ENCODE data around the gene SPDYE11. TPM values are rescaled to one million over a fixed set of nuclear protein-coding genes. Genes with fewer than 3 reads are reported as not detected.
A peak's percentile ranks its signal among the peaks of the same experiment; 100 is the strongest.
"Not testable (repeated sequence)": the region's sequence is repeated elsewhere in the genome, so short reads cannot be mapped to it uniquely, and the experiment has no call there.

SPDYE11 gene, protein sequence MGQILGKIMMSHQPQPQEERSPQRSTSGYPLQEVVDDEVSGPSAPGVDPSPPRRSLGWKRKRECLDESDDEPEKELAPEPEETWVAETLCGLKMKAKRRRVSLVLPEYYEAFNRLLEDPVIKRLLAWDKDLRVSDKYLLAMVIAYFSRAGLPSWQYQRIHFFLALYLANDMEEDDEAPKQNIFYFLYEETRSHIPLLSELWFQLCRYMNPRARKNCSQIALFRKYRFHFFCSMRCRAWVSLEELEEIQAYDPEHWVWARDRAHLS
- total RNA-seq: not detected

DNA sequence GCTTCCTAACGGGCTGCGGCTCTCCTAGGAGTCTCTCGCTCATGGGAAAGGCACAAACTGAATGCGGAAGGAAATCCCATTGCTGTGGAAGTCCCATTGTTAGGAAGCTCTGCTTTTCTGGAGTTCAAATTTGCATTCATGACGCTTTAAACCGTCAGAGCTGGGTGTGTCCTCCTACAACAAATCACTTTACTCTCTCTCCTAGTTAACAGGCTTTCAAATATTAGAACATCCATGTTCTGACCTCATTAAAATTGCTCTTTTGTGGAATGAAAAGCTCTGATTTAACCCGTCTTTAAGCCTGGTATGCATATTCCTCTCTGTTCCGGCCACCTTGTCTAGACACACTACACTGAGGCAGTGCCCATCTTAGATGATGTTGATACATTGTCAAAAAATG lies at the start of gene SPDYE11:
TSS of gene SPDYE11 (minus strand) at position 101 of the 400 bp plus-strand sequence. CDS start 1,800 bp downstream, outside the sequence.
- ATAC-seq; H3K9me3 Mint-ChIP-seq (ENCODE audit: insufficient read depth); H3K27ac Mint-ChIP-seq; H3K4me3 Mint-ChIP-seq; H3K4me1 Mint-ChIP-seq (ENCODE audit: low read depth); H3K36me3 Mint-ChIP-seq (ENCODE audit: low read depth); DNase-seq; POLR2A ChIA-PET; H3K27me3 Mint-ChIP-seq (ENCODE audit: low read depth); CTCF ChIA-PET: not testable (repeated sequence)

DNA sequence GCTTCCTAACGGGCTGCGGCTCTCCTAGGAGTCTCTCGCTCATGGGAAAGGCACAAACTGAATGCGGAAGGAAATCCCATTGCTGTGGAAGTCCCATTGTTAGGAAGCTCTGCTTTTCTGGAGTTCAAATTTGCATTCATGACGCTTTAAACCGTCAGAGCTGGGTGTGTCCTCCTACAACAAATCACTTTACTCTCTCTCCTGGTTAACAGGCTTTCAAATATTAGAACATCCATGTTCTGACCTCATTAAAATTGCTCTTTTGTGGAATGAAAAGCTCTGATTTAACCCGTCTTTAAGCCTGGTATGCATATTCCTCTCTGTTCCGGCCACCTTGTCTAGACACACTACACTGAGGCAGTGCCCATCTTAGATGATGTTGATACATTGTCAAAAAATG lies 28.2 kb upstream of the SPDYE11 start, which contains the start of gene SPDYE9:
TSS of gene SPDYE9 (minus strand) at position 101 of the 400 bp plus-strand sequence. CDS start 1,800 bp downstream, outside the sequence.
- H3K36me3 Mint-ChIP-seq (ENCODE audit: low read depth); H3K4me1 Mint-ChIP-seq (ENCODE audit: low read depth); ATAC-seq; H3K9me3 Mint-ChIP-seq (ENCODE audit: insufficient read depth); H3K27me3 Mint-ChIP-seq (ENCODE audit: low read depth); POLR2A ChIA-PET; H3K27ac Mint-ChIP-seq; H3K4me3 Mint-ChIP-seq; DNase-seq; CTCF ChIA-PET: not testable (repeated sequence)

DNA sequence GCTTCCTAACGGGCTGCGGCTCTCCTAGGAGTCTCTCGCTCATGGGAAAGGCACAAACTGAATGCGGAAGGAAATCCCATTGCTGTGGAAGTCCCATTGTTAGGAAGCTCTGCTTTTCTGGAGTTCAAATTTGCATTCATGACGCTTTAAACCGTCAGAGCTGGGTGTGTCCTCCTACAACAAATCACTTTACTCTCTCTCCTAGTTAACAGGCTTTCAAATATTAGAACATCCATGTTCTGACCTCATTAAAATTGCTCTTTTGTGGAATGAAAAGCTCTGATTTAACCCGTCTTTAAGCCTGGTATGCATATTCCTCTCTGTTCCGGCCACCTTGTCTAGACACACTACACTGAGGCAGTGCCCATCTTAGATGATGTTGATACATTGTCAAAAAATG lies 28.0 kb downstream of the SPDYE11 start, which contains the start of gene SPDYE8:
TSS of gene SPDYE8 (minus strand) at position 101 of the 400 bp plus-strand sequence. CDS start 1,800 bp downstream, outside the sequence.
- CTCF ChIA-PET; POLR2A ChIA-PET; DNase-seq; H3K36me3 Mint-ChIP-seq (ENCODE audit: low read depth); H3K27me3 Mint-ChIP-seq (ENCODE audit: low read depth); H3K27ac Mint-ChIP-seq; H3K4me3 Mint-ChIP-seq; H3K4me1 Mint-ChIP-seq (ENCODE audit: low read depth); H3K9me3 Mint-ChIP-seq (ENCODE audit: insufficient read depth); ATAC-seq: not testable (repeated sequence)

DNA sequence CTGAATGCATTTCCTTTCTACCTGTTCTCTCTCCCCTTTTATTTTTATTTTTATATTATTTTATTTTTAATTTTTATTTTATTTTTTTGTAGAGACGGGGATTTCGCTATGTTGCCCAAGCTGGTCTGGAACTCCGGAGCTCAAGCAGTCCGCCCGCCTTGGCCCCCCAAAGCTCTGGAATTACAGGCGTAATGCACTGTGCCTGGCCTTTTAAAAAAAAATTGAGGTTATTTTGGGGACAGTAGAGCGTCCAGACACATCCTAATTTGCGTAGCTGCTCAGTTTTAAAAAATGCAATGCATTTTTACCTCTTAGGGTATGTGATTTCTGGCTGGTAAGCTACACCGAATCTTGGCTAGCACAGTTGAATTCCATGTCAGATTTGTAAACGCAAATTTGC lies 51.2 kb downstream of the SPDYE11 start:
- CTCF ChIA-PET; H3K4me1 Mint-ChIP-seq (ENCODE audit: low read depth); POLR2A ChIA-PET: not testable (repeated sequence)

DNA sequence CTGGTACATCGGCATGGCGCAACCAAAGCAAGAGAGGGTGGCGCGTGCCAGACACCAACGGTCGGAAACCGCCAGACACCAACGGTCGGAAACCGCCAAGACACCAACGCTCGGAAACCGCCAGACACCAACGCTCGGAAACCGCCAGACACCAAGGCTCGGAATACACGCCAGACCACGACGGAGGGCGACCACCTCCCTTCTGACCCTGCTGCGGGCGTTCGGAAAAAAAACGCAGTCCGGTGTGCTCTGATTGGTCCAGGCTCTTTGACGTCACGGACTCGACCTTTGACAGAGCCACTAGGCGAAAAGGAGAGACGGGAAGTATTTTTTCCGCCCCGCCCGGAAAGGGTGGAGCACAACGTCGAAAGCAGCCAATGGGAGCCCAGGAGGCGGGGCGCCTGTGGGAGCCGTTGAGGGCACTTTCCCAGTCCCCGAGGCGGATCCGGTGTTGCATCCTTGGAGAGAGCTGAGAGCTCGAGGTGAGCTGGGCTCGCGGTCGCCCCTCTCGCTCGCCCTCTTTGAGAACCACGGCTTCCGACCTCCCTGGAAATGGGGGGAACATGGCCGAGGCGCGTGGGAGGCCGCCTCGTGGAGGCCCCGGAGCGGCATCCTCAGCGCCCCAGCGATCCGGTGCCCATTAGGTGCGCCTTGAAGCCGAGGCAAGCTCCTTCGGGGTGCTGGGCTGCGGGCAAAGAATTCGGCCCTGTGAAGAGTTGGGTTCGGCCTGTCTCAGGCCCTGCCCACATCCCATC lies 51.8 kb downstream of the SPDYE11 start:
- H3K4me1 Mint-ChIP-seq (ENCODE audit: low read depth); H3K27me3 Mint-ChIP-seq (ENCODE audit: low read depth); CTCF ChIA-PET; H3K36me3 Mint-ChIP-seq (ENCODE audit: low read depth); H3K9me3 Mint-ChIP-seq (ENCODE audit: insufficient read depth); POLR2A ChIA-PET: not testable (repeated sequence)
- H3K4me3 Mint-ChIP-seq: peak overlapping the region; percentile 84
- peak; percentile 91 for DNase-seq
- peak overlapping the region; percentile 97 for H3K27ac Mint-ChIP-seq
- ATAC-seq: peak; percentile 86

More for the DNA sequence above, 51.2 kb downstream of the SPDYE11 start:
- peak; percentile 19 for DNase-seq
- H3K9me3 Mint-ChIP-seq (ENCODE audit: insufficient read depth); H3K27me3 Mint-ChIP-seq (ENCODE audit: low read depth); ATAC-seq; H3K36me3 Mint-ChIP-seq (ENCODE audit: low read depth); H3K27ac Mint-ChIP-seq: not testable (repeated sequence)
- peak overlapping the region; percentile 61 for H3K4me3 Mint-ChIP-seq

DNA sequence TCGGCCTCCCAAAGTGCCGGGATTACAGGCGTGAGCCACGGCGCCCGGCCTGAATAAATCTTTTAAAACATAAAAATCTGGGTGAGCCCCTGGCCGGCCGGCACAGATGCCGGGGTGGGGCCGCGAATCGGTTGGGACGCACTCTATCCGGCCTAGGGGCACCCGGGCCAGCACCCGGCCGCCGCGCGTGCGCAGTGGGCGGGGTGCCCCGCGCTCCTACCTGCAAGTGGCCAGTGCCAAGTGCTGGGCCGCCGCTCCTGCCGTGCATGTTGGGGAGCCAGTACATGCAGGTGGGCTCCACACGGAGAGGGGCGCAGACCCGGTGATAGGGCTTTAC lies 52.4 kb downstream of the SPDYE11 start:
- Mint-ChIP-seq H3K4me3 (peak overlapping the region; percentile 84), H3K27ac (peak overlapping the region; percentile 97)
- peak; percentile 79 for DNase-seq
- POLR2A ChIA-PET; H3K36me3 Mint-ChIP-seq (ENCODE audit: low read depth); CTCF ChIA-PET; H3K4me1 Mint-ChIP-seq (ENCODE audit: low read depth); H3K9me3 Mint-ChIP-seq (ENCODE audit: insufficient read depth); H3K27me3 Mint-ChIP-seq (ENCODE audit: low read depth): not testable (repeated sequence)
- peak; percentile 89 for ATAC-seq

DNA sequence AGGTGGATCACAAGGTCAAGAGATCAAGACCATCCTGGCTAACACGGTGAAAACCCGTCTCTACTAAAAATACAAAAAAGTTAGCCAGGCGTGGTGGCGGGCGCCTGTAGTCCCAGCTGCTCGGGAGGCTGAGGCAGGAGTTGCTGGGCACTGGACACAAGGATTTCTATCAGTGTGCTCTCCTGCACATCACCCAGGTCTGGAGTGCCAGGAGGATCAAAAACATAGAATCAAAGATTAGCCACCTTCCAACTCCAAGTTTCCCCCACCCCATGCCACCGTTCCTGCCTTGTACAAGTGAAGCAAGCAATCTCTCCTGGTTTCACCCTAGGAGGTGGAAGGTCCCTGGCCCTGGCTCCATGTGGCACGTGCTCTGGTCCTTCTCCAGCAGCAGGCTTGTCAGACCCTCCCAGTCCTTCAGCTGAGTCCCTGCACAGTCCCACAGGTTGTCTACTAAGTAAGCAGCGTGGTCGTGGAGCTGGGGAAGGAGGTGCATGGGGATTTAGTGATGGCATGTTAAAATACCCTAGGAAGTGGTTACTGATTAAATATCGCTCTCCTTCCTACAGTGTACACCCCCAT lies 59.7 kb downstream of the SPDYE11 start:
- H3K4me3 Mint-ChIP-seq; H3K9me3 Mint-ChIP-seq (ENCODE audit: insufficient read depth); H3K27ac Mint-ChIP-seq; CTCF ChIA-PET; H3K27me3 Mint-ChIP-seq (ENCODE audit: low read depth); DNase-seq; H3K4me1 Mint-ChIP-seq (ENCODE audit: low read depth); H3K36me3 Mint-ChIP-seq (ENCODE audit: low read depth); POLR2A ChIA-PET; ATAC-seq: not testable (repeated sequence)

Other genes with a start within 250 kb of the SPDYE11 start
- 1 to 10 TPM; 2.7 to 3.2 TPM for gene TYW1B, start 229.7 kb downstream of the SPDYE11 start, total RNA-seq
- 10 to 100 TPM; 58.4 to 63.4 TPM for gene POM121, start 132.8 kb downstream of the SPDYE11 start, total RNA-seq
- 1 to 10 TPM; 1.4 to 1.7 TPM for gene TRIM74, start 88.4 kb downstream of the SPDYE11 start, total RNA-seq
- not detected for gene SPDYE8, start 28.1 kb downstream of the SPDYE11 start, total RNA-seq
- not detected for gene SPDYE9, start 28.1 kb upstream of the SPDYE11 start, total RNA-seq